Effector memory CD8-positive, alpha-beta T cell (primary cell): Measurements from ENCODE around the gene ANAPC2.

Experiments used
- ATAC-seq: fragments of 150-1000 bp; cut with Tn5 transposase; replicated peaks from 2 replicates; pipeline ENCODE4 v1.10.0; 2021; ENCODE audit warnings: mild to moderate bottlenecking, moderate library complexity
- DNase-seq, 3 experiments: peaks; one replicate each; pipeline ENCODE4 v3.0.0; 2021
- H3K27ac Mint-ChIP-seq, 2 donors: one replicate each; pipeline ENCODE4 v1.8.0; 2022; ENCODE audit warnings: mild to moderate bottlenecking in 2 of 2, mixed read lengths in 2 of 2, moderate library complexity in 2 of 2
- H3K27me3 Mint-ChIP-seq, 2 donors: one replicate each; pipeline ENCODE4 v1.8.0; 2022; ENCODE audit warnings: mixed read lengths in 2 of 2
- H3K36me3 Mint-ChIP-seq: one replicate; pipeline ENCODE4 v1.8.0; 2022; ENCODE audit warnings: mild to moderate bottlenecking, moderate library complexity, mixed read lengths; ENCODE audit not compliant: insufficient read depth
- H3K4me1 Mint-ChIP-seq, 2 donors: one replicate each; pipeline ENCODE4 v1.8.0; 2022; ENCODE audit warnings: low read depth in 2 of 2, mixed read lengths in 2 of 2
- H3K4me3 Mint-ChIP-seq, 2 donors: one replicate each; pipeline ENCODE4 v1.8.0; 2022; ENCODE audit warnings: mild to moderate bottlenecking in 2 of 2, mixed read lengths in 2 of 2, moderate library complexity in 2 of 2
- H3K9me3 Mint-ChIP-seq, 2 donors: one replicate each; pipeline ENCODE4 v1.8.0; 2022; ENCODE audit warnings: mixed read lengths in 2 of 2

The ANAPC2 gene

GRCh38 chr9:137160716-137161557, 27.4 kb downstream of the ANAPC2 start:
- Mint-ChIP-seq H3K27me3 (peaks cover 43 to 72% of the 10 kb centered on the region in 2 donors), H3K27ac (no peak overlapping the region), H3K4me1 (peaks cover 11 to 13% of the 10 kb centered on the region in 2 donors), H3K36me3 (peaks cover 3% of the 10 kb centered on the region), H3K4me3 (no peak overlapping the region), H3K9me3 (no peaks in the 10 kb centered on the region)
- DNase-seq: no peak
- ATAC-seq: no peak

DNA sequence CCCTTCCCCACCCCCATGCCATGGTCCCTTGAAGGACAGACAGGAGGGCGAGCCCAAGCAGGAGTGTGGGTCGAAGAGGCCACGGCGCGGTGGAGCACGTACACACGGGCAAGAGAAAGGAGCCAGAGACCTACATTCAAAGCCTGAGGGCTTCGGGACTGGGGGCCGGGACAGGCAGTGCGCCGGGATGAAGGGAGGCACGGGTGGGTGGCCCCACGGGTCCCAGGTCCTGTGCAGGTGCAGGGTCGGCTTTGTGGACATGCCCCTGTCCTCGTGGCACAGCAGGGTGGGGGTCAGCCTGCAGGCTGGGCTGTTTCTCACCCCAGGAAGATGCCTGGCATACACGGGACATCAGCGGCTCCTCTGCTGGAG, 28.3 kb downstream of the ANAPC2 start:
- H3K9me3 Mint-ChIP-seq: no peaks in the 10 kb centered on the region
- peaks cover 11 to 13% of the 10 kb centered on the region in 2 donors for H3K4me1 Mint-ChIP-seq
- H3K27me3 Mint-ChIP-seq: peaks cover 35 to 72% of the 10 kb centered on the region in 2 donors
- DNase-seq (no peak), ATAC-seq (no peak)
- no peak overlapping the region for H3K4me3 Mint-ChIP-seq
- H3K27ac Mint-ChIP-seq: no peak overlapping the region
- H3K36me3 Mint-ChIP-seq: peaks cover 3% of the 10 kb centered on the region

- no peaks in the 10 kb centered on the region for H3K9me3 Mint-ChIP-seq
- H3K27me3 Mint-ChIP-seq: peaks cover 34 to 70% of the 10 kb centered on the region in 2 donors
- H3K27ac Mint-ChIP-seq: peak overlapping the region in 1 of 2 donors; percentile 51
- H3K4me3 Mint-ChIP-seq: peak overlapping the region in 1 of 2 donors; percentile 45
- H3K4me1 Mint-ChIP-seq: peaks cover 11 to 13% of the 10 kb centered on the region in 2 donors
- peaks cover 3% of the 10 kb centered on the region for H3K36me3 Mint-ChIP-seq
- ATAC-seq: no peak
- no peak for DNase-seq
These were observed 29.0 kb downstream of the ANAPC2 start for GRCh38 chr9:137159105-137160053.

DNA sequence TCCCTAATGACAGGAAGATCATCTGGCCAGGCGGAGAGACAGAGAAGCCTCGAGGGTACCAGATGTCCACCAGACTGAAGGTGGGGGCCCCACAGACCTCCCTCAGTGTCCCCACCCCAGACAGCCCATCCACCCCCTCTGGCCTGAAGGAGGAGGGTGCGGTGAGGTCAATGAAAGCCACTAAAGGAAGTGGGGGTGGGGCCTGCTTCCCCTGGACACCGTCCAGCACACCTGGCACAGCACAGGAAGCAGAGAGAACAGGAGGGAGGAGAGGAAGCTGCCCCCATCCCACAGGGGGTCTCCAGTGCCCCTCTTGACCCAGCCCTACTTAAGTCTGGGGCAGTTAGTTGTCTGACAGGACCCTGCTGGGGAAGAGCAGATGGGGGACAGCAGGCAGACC, 29.7 kb downstream of the ANAPC2 start:
- Mint-ChIP-seq H3K4me1 (peaks cover 11 to 13% of the 10 kb centered on the region in 2 donors), H3K36me3 (peaks cover 3% of the 10 kb centered on the region), H3K27ac (no peak overlapping the region), H3K9me3 (no peaks in the 10 kb centered on the region), H3K4me3 (peak overlapping the region in 1 of 2 donors; percentile 8), H3K27me3 (peaks cover 31 to 62% of the 10 kb centered on the region in 2 donors)
- ATAC-seq (no peak), DNase-seq (no peak)

GRCh38 chr9:137157618-137158415, 30.5 kb downstream of the ANAPC2 start:
- no peak overlapping the region for H3K27ac Mint-ChIP-seq
- no peak for ATAC-seq

DNA sequence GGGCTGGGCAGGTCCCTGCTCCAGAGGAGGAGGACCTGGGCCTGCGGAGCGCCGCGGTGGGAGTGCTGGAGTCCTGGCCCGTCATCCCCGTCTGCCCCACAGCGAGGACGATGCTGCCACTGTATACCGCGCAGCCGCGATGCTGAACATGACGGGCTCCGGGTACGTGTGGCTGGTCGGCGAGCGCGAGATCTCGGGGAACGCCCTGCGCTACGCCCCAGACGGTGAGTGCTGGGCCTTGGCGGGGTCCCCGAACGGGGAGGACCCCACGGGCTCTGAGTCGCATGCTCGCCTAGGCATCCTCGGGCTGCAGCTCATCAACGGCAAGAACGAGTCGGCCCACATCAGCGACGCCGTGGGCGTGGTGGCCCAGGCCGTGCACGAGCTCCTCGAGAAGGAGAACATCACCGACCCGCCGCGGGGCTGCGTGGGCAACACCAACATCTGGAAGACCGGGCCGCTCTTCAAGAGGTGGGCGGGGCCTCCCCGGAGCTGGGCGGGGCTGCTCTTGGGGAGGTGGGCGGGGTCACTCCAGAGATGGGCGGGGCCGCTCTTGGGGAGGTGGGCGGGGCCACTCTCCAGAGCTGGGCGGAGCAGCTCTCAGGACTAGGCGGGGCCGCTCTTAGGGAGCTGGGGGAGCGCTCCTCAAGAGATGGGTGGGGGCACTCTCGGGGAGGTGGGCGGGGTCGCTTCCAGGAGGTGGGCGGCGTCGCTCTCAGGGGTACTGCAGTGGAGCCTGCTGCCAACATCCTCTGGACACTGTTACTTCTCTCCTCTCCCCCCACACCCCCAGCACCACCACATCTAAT, 31.6 kb downstream of the ANAPC2 start:
- H3K9me3 Mint-ChIP-seq: no peaks in the 10 kb centered on the region
- no peak overlapping the region for H3K27ac Mint-ChIP-seq
- H3K27me3 Mint-ChIP-seq: peaks cover 31 to 50% of the 10 kb centered on the region in 2 donors
- DNase-seq (peak; percentile 33 to 43 (median 38)), ATAC-seq (peak; percentile 72)
- H3K36me3 Mint-ChIP-seq: no peaks in the 10 kb centered on the region
- peak overlapping the region; percentile 65 to 68 for H3K4me3 Mint-ChIP-seq
- peaks cover 11 to 13% of the 10 kb centered on the region in 2 donors for H3K4me1 Mint-ChIP-seq

More at GRCh38 chr9:137157618-137158415, 30.5 kb downstream of the ANAPC2 start:
- Mint-ChIP-seq H3K4me3 (peak overlapping the region; percentile 65 to 68), H3K9me3 (no peaks in the 10 kb centered on the region), H3K4me1 (peaks cover 11 to 13% of the 10 kb centered on the region in 2 donors), H3K36me3 (no peaks in the 10 kb centered on the region), H3K27me3 (peaks cover 31 to 54% of the 10 kb centered on the region in 2 donors)
- DNase-seq: no peak

GRCh38 chr9:137152844-137153405, 35.4 kb downstream of the ANAPC2 start:
- ATAC-seq: no peak
- no peak overlapping the region for H3K27ac Mint-ChIP-seq
- peaks cover 11 to 26% of the 10 kb centered on the region in 2 donors for H3K27me3 Mint-ChIP-seq
- no peak overlapping the region for H3K4me3 Mint-ChIP-seq
- no peaks in the 10 kb centered on the region for H3K9me3 Mint-ChIP-seq
- DNase-seq: no peak
- H3K36me3 Mint-ChIP-seq: no peaks in the 10 kb centered on the region
- H3K4me1 Mint-ChIP-seq: peaks cover 5 to 6% of the 10 kb centered on the region in 2 donors

- no peaks in the 10 kb centered on the region for H3K36me3 Mint-ChIP-seq
- peak overlapping the region in 1 of 2 donors; percentile 15 for H3K27ac Mint-ChIP-seq
- H3K27me3 Mint-ChIP-seq: peaks cover 9 to 23% of the 10 kb centered on the region in 2 donors
- H3K4me1 Mint-ChIP-seq: no peaks in the 10 kb centered on the region
- no peak for DNase-seq
- H3K4me3 Mint-ChIP-seq: no peak overlapping the region
- H3K9me3 Mint-ChIP-seq: no peaks in the 10 kb centered on the region
- ATAC-seq: no peak
These were observed 37.5 kb downstream of the ANAPC2 start for GRCh38 chr9:137150617-137151457.

GRCh38 chr9:137149942-137150616, 38.3 kb downstream of the ANAPC2 start:
- ATAC-seq (no peak), DNase-seq (no peak)
- peaks cover 9 to 15% of the 10 kb centered on the region in 2 donors for H3K27me3 Mint-ChIP-seq
- H3K27ac Mint-ChIP-seq: no peak overlapping the region
- H3K4me1 Mint-ChIP-seq: no peaks in the 10 kb centered on the region
- H3K9me3 Mint-ChIP-seq: no peaks in the 10 kb centered on the region
- no peaks in the 10 kb centered on the region for H3K36me3 Mint-ChIP-seq
- no peak overlapping the region for H3K4me3 Mint-ChIP-seq

DNA sequence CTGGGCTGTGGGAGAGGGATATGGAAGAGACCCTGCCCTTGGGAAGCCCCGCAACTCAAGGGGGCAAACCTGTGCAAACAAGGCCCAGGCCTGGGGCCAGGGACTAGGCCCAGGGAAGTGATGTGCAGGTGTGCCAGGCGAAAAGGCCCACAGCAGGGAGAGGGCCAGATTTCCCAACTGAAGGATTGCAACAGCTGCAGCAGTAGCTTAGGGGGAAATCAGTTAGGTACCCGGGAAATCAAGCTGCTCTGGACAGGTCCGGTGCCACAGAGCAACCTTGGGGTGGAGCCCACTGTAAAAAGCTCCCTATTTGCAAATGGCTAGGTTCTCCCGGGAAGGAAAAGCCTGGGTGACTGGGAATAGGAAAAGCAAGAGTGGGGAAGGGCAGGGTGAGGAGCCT, 39.0 kb downstream of the ANAPC2 start:
- H3K27me3 Mint-ChIP-seq: peaks cover 5 to 12% of the 10 kb centered on the region in 2 donors
- no peak overlapping the region for H3K27ac Mint-ChIP-seq
- H3K4me1 Mint-ChIP-seq: no peaks in the 10 kb centered on the region
- H3K9me3 Mint-ChIP-seq: no peaks in the 10 kb centered on the region
- no peak for ATAC-seq
- H3K36me3 Mint-ChIP-seq: no peaks in the 10 kb centered on the region
- no peak overlapping the region for H3K4me3 Mint-ChIP-seq
- DNase-seq: no peak

GRCh38 chr9:137148661-137149060, 39.7 kb downstream of the ANAPC2 start:
- DNase-seq (no peak), ATAC-seq (no peak)
- H3K27ac Mint-ChIP-seq: no peak overlapping the region
- H3K9me3 Mint-ChIP-seq: no peaks in the 10 kb centered on the region
- peaks cover 5 to 19% of the 10 kb centered on the region in 2 donors for H3K27me3 Mint-ChIP-seq
- no peak overlapping the region for H3K4me3 Mint-ChIP-seq
- H3K4me1 Mint-ChIP-seq: no peaks in the 10 kb centered on the region
- no peaks in the 10 kb centered on the region for H3K36me3 Mint-ChIP-seq
